Vagina (tissue), 2 donors: ENCODE results near the gene ATXN1.

Experiments used
- POLR2AphosphoS5 ChIP-seq, 2 donors: sonication (generic); formaldehyde crosslinking; IDR thresholded peaks; one replicate each; pipeline ENCODE4 v1.9.0; 2017; ENCODE audit warnings: antibody characterized with exemption in 2 of 2, mild to moderate bottlenecking in 2 of 2, low read depth in 1 of 2; ENCODE audit not compliant: insufficient read depth in 1 of 2
- TF ChIP-seq, protein P1 (sequence below), 3 experiments: fragments of 450-650 bp in 2 of 3; fragments of 200-600 bp in 1 of 3; sonication (generic) in 1 of 3; IDR thresholded peaks; one replicate each; pipeline ENCODE4 v1.5.1; 2017 to 2019; ENCODE audit warnings: antibody characterized with exemption in 3 of 3, mild to moderate bottlenecking in 2 of 3, moderate library complexity in 2 of 3

DNA sequence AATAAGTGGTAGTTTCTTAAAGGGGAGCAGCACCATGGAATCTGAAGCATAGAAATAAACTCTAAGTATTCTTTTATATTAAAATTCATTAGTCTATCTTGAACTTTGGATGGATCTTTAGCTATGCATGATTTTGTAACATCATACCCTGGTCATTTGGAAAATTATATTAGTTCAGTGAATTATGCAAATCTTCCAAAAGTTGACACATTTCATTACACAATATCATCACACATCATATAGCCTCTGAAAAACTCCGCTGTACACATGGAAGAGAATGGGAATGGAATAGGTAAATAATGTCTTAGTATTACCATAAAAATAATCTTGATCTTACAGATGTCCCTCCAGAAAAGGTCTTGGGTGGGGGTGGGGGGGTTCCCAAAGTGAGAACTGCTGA lies 96.1 kb downstream of the ATXN1 start:
- TF ChIP-seq, protein P1, sequence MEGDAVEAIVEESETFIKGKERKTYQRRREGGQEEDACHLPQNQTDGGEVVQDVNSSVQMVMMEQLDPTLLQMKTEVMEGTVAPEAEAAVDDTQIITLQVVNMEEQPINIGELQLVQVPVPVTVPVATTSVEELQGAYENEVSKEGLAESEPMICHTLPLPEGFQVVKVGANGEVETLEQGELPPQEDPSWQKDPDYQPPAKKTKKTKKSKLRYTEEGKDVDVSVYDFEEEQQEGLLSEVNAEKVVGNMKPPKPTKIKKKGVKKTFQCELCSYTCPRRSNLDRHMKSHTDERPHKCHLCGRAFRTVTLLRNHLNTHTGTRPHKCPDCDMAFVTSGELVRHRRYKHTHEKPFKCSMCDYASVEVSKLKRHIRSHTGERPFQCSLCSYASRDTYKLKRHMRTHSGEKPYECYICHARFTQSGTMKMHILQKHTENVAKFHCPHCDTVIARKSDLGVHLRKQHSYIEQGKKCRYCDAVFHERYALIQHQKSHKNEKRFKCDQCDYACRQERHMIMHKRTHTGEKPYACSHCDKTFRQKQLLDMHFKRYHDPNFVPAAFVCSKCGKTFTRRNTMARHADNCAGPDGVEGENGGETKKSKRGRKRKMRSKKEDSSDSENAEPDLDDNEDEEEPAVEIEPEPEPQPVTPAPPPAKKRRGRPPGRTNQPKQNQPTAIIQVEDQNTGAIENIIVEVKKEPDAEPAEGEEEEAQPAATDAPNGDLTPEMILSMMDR (IDR thresholded peaks at IDR 0.05): no peak
- no peak for TF ChIP-seq POLR2AphosphoS5 (IDR thresholded peaks at IDR 0.05; ENCODE audit: insufficient read depth in 1 of 2, low read depth in 1 of 2)
